GM19238 (cell line): ENCODE results near the gene TADA2A.

Experiments used
- DNase-seq: peaks from one replicate; pipeline ENCODE4 v3.0.0; 2011; ENCODE audit warnings: low spot score; ENCODE audit not compliant: insufficient read length

Gene TADA2A

DNA sequence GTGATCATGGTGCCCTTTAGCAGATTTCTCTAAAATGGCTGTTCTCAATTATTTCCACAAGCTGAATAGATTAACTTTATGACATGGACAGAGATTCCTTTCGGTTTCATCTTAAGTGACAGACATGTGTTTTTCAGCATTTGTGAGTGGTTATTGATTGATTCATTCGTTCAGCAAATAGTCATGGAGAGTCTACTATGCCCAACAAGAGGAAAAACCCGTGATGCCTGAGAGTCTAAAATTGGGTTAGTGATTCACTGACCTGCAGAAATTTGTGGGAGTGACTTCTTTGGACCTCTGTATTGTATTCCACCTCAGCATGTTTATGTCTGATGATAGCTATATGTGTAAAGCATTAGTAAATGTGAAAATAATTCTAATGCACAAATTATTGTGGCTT lies 55.0 kb downstream of the TADA2A start:
- no peak for DNase-seq

DNA sequence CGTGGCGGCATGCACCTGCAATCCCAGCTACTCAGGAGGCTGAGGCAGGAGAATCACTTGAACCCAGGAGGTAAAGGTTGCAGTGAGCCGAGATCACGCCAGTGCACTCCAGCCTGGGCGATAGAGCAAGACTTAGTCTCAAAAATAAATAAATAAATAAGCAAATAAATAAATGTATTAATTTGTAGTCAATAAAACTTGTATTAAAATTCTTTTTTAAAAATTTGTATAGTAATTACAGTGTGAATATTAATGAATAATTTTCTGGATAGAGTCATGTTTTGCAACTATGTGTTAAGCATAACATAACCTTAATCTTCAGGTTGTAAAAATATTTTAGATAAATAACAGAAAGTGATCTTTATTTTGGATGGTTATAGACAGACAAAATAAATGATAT lies 55.8 kb downstream of the TADA2A start:
- no peak for DNase-seq

DNA sequence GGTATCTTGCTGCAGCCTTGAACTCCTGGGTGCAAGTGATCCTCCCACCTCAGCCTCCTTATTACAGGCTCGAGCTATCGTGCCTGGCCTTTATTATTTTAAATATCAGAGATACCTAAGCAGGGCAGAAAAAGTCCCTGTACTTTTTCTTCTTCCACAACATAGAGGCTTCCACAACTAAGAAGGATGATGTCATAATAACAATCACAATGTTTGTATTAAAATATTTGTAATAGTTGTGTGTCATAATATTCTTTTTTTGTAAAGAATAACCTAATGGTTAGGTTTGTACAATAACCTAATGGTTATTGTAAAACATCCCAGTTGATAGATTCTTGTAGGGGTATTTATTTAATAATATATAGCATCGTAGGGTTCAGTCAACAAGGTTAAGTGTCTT lies 56.4 kb downstream of the TADA2A start:
- no peak for DNase-seq

DNA sequence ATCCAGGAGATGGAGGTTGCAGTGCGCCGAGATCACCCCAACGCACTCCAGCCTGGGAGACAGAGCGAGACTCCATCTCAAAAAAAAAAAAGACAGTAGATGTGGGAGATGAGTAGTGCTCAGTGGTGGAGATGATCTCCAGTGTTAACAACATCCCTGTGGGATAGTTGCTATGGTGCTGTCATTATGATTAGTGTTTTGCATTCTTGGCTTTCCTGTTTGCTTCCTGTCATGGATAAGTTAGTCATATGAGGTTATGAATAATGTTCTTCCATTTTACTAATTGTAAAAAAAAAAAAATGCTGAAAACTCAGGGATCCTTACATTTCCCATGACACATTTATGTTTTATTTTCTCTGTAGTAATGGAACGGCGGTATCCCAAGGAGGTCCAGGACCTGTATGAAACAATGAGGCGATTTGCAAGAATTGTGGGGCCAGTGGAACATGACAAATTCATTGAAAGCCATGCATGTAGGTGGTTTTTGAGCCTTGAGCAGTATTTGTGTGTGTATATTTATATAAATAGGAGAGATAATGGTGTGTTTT lies 58.5 kb downstream of the TADA2A start:
- no peak for DNase-seq

DNA sequence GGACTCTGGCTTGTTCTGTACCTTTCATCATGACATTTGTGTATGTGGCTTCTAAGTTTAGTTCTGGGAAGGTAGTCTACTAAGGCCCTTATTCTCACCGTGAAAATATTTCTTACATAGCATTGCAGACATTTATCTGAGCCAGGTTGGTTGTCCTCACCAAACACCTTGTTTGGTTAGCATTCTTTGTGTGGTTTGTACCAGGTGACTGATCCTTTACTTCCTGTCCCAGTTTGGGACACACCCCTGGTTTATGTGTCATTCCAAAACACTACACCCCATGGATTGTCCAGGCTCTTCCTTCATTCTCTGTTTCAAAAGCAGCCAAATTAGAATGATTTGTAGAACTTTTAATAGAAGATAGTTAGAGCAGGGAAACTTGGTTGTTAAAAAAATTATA lies 59.8 kb downstream of the TADA2A start:
- no peak for DNase-seq

DNA sequence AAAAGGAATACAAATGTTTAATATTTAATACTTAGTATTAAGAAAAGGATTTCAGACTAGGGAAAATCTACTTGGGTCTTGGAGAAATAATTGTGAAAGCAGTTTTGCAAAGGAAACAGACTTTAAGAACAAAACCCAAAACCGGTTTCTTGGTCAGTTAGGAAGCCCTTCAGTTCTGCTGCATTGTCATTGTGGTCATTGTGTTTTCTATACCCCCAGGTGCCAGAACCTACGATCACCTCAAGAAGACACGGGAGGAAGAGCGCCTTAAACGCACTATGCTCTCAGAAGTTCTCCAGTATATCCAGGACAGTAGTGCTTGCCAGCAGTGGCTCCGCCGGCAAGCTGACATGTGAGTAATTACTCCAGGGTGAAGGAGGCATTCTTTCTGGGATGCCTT lies 63.5 kb downstream of the TADA2A start:
- no peak for DNase-seq

DNA sequence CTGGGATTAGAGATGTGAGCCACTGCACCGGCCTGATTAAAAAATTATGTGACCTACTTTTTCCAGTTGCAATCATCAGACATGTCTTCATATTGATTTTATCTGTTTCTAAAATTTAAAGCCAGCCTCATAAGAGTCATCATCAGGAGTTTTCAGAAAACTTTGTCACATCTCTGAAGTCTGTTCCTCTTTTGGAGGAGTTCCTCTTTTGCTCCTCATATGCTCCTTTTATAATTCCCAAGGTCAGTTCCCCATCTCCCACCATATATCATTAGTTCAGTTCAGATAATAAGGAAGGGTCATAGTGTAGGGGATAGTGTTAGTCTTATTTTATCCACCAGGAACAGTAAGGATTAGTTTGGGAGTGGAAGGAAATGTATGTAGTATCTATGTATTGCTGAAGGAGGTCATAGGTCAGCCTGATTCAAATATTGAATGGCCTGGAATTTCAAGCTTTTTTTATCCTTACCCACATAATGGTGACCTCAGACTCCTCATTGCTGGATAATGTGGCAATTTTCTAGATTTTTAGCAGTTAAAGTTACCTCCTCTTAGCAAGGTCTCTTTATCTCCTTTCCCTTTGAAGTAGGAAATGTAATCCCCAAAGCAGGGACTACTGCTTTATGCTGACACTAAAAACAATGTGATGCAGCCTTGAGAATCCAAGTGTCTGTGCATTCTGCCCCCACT lies 69.2 kb downstream of the TADA2A start:
- DNase-seq, result no peak

DNA sequence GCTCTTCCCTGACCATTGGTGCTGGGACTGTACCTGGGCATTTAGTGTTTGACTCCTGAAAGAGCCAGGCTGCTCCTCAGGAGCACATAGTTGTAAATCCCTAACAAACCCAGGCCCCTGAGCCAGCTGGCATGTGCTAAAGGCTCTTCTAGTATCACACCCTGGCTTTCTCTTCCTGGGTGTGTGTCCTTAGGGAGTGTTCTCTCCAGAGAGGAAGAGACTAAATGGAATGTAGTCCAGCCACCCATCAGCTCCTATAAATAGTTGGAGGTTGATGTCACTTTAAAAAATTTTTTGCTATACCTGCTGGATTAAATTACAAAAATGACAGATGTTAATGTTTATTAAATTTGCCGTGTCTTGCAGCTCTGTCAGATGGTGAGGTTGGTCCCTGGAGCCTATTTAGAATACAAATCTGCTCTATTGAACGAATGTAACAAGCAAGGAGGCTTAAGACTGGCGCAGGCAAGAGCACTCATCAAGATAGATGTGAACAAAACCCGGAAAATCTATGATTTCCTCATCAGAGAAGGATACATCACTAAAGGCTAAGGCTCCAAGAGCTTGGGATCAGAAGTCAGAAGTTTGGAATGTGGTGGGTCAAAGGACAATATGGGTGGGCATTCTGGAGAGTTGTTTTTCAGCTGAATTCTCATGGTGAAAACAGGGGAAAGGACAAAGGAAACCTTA lies 69.9 kb downstream of the TADA2A start:
- DNase-seq, result no peak

DNA sequence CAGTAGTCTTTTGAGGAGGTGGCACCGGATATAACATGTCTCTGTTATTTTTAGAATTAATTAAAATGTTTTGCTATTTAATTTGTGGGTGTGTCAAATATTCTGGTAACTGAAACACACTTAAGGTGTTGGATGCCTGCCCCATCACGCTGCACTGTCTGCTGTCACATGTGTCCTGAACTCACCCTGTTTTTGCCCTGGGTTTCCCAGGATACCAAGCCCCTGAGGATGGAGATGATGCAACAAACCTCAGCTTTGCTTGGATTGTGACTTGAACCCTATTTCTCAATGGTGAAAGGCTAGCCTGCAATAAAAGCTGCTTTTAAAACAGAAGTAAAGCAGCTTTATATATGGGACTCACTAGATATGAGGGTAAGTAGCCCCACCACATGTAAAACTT lies 71.5 kb downstream of the TADA2A start:
- DNase-seq, result no peak

DNA sequence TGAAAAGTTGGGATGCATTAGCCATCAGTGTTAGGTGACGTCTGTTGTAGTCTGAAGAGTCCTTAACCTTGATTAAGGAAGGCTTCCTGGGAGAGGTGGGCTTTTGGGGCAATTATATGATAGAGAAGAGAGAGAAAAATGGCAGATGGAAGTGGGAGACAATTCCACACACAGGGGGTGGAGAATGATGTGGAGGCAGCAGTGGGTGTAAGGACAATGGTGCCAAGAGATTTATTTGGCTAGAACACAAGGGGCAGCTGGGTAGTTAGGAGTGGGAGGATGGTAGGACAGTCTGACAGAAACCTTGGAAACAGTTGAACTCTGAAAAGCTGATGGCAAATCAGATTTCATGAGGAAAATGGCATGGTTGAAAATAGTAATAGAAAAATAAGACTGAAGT lies 72.3 kb downstream of the TADA2A start:
- DNase-seq, result no peak

DNA sequence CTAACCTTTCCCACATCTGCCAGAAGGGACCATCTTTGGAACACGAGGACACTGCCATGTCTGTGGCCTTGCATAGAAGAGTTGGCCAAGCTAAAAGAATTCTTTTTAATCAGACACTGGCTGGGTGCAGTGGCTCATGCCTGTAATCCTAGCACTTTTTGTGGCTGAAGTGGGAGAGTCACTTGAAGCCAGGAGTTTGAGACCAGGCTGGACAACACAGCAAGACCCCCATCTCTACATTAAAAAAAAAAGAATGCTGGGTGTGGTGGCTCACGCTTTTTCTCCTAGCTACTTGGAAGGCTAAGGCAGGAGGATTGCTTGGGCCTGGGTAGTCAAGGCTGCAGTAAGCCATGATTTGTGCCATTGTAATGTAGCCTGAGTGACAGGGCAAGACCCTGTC lies 73.7 kb downstream of the TADA2A start:
- no peak for DNase-seq

DNA sequence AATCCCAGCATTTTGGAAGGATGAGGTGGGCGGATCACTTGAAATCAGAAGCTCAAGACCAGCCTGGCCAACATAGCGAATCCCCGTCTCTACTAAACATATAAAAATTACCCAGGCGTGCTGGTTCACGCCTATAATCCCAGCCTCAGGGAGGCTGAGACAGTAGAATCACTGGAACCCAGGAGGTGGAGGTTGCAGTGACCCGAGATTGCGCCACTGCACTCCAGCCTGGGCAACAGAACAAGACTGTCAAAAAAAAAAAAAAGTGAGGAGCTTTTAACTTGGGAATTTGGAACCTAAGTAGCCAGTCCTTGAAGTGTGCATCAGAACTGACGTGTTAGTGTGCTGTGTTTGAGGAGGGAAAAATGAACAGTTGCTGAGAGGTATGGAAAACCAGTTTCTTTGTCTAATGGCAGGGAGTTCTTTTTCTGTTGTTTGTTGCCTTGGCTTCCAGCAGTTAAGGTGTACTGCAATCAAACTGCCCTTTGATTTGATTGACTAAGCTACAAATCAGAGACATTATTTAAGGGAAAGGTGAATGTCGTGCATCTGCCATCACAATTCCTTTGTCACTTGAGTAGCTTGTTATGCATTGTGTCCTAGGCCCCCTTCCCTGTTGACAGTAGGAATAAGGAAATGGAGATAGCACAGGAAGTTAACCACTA lies 74.4 kb downstream of the TADA2A start:
- no peak for DNase-seq

DNA sequence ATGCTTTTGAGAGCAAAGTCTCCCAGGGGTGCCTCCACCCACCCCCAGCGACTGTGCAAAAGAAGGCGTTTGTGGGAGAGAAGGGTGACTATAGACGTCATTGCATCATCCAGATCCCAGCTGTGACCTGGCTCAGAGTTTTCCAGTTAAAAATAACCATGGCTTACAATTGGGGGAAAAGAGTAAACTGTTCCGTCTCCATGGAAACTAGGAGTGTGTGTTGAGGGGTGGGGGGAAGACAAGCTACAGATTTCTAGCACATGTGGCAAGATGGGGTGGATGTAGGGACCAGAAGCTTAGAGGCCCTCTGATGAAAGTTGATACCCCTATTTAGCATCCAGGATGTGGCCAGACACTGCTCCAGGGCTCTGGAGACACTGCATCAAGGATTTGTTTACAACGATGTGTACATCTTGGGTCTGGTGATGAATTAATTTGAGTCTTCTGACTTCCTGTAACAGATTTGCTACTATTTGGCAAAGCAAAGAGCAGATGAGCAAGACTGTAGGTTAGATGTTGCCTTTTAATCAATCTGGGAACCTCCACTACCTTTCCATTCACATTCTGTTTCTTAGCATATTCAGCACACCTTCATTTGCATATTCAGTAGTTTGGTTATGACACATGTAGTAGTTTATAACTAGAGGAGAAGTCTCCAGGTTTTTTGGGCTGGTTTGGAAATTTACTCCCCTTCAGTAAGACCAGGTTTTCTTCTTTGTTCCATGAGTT lies 76.8 kb downstream of the TADA2A start:
- no peak for DNase-seq

DNA sequence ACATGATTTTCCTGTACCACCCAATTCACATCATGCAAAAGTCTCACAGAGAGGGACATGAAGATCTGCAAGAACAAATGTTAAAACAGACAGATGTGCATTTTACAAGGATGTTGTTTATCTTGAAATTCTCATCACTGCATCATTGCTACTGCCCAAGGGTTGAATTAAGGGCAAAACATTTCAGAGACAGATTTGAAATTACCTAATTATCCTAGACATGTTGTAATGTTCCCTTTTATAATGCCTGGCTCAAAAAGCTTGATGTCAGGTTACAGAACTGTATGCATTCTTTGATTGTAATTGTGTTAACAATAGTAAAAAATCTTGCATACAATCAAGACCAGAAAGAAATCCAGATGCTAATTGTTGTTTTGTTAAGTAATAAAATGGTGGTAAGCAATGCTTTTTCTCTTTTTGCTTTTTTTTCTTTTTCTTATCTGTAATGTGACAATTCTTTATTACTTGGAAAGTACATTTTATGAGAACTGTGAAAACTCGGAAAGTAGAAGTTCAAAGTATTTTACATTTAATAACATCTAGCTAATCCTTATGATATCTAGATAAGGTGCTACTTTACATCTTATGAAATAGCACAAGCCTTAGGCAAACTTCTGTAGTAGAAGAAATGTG lies 79.4 kb downstream of the TADA2A start:
- no peak for DNase-seq

DNA sequence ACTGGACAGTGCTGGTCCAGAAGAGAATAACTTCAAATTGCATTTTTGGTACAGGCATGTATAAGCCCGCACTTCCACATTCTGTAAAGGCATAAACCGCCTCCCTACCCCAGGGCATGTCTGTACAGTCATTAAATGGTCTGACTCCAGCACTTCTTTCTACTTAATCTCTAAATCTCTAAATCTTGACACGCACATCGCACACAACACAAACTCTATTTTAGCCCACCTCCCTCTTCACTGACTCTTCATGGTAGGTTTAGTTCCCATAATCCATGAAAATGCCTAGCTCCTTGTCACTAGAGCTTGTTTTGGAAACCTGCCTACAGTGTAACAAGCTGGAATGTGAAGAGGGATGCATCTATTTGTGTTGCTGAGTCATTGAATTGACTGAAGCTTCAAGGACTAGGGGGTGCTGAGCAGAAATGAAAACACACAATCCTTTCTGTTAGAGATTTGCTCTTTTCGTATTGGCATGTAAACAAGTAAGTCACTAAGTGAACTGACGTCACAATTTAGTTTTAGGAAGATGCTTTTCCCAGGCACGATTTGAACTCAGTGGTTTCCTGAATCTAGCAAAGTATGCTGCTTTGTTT lies 81.4 kb downstream of the TADA2A start:
- no peak for DNase-seq

DNA sequence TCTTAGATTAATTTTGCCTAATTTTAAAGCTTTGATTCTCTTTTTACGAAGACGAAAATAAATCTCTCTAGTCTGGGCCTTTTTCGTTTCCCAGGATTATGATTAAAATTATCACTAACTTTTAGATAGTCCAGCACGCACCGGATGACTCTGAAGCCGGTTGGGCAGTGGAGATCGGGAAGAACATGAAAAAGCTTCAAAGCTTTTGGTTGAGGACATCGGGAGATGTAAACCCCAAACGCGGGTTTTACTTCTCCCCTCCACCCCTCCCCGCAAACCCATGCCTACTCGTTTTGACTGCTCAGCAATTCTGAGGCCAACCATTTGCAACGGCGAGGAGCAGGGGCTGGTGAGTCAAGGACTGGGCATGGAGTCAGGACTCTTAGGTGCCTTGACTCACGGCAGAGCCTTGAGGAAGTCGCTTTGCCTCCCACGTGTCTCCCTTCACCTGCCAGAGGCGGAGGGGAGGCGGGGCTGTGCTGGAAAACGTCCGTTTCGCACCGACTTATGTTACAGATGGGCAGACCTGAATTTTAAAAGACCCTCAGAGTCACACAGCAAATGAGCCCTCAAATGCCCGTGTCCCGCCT lies 82.0 kb downstream of the TADA2A start:
- no peak for DNase-seq

DNA sequence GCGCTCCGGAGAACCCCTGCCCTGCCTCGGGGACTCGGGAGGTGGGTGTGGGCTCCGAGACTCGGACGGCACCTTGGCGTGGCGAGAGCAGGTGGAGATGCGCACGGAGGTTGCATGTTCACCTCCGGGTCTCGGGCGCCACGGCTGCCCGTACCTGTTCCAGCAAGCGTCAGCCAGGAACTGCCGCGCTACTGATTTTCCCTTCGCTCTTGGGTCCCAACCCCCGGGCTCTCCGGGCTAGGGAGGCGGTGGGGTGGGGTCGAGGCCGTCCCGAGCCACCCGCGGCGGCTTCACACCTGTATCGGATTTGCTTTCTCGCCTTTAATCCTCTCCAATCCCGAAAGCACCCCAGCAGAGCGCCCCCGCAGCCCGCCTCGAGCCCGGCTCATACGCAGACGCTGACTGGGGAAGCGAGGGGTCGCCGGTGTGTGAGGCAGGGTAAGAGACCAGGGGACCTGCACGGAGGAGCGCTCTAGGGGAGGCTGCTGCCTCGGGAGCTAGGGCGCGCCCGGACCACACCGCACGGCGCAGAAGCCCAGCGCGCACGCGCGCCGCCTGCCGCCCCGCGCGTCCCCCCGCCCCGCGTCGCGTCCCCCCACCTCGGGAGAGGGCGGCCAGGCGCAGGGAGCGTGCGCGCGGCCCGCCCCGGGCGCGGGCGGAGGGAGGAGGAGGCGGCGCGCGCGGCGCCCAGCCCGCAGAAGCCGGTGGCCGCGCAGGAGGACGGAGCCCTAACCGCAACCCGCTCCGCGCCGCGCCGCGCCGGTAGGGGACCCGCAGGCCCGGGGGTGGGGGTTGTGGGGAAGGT lies 82.7 kb downstream of the TADA2A start, which contains the start of gene DUSP14:
TSS of gene DUSP14 (plus strand) at position 695 of the 805 bp plus-strand sequence. CDS start 22,382 bp downstream, outside the sequence.
- DNase-seq, result peak; percentile 92

DNA sequence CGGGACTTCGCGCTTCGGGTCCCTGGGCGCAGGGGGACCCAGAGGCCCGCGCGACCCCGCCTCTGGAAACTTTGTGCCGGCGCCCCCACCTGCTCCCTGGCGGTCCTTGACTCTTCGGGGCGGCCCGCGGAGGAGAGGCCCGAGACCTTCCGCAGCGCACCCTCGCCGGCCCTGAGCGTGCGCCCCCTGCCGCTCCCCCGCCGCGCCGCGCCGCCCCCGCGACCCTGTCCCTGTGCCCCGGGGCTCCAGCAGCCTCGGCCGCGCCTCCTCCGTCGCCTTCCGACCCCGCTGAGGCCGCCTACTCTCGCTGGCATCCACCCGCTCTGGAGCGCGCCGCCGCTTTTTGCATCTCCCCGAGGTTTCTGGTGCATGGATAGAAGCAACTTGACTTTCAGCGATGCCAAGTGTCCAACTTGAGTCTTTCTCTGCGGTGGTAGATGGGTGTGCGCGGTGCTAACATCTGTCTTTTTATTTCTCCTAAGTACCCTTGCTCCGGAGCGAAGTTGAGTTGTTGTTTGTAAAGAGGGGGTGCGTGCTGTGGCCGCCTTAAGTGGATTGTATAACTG lies 83.4 kb downstream of the TADA2A start:
- peak; percentile 53 for DNase-seq
